ENCODE measurements around the gene THAP3.

THAP3 gene

DNA sequence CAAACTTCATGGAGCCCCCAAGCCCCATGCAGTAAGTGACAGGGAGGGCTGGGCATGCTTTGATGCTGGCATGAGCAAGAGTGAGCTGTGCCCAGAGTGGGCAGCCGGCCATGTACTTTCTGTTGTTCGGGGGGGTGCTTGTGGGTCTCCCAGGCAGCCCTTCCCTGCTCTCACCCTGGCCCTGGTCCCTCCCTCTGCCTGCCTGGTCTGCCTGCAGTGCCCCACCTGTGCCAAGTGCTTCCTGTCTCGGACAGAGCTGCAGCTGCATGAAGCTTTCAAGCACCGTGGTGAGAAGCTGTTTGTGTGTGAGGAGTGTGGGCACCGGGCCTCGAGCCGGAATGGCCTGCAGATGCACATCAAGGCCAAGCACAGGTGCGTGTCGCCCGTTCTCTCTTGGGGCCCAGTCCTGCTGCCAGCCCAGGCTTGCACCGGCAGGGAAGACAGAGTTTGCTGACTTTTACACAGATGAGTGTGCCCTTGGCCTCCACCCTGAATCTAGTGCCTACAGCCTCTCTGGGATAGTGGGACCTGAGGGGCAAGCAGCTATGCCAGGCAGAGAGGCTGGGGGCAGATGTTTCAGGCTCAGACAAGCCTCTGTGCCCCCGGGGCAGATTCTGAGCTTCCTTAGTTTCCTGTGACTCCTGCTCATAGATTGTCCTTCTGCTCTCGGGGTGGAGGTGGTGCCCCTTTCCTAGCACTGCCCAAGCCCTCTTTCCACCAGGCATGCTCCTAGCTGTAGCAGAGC lies 37.2 kb upstream of the THAP3 start:
- peaks cover 23% of the 10 kb centered on the region for H3K36me3 Mint-ChIP-seq
- H3K9me3 Mint-ChIP-seq = no peaks in the 10 kb centered on the region
- peaks cover 55% of the 10 kb centered on the region for H3K4me1 Mint-ChIP-seq
- no peak for ATAC-seq
- H3K27me3 Mint-ChIP-seq = no peaks in the 10 kb centered on the region
- H3K27ac Mint-ChIP-seq = peak overlapping the region; percentile 27
- no peak overlapping the region for H3K4me3 Mint-ChIP-seq

DNA sequence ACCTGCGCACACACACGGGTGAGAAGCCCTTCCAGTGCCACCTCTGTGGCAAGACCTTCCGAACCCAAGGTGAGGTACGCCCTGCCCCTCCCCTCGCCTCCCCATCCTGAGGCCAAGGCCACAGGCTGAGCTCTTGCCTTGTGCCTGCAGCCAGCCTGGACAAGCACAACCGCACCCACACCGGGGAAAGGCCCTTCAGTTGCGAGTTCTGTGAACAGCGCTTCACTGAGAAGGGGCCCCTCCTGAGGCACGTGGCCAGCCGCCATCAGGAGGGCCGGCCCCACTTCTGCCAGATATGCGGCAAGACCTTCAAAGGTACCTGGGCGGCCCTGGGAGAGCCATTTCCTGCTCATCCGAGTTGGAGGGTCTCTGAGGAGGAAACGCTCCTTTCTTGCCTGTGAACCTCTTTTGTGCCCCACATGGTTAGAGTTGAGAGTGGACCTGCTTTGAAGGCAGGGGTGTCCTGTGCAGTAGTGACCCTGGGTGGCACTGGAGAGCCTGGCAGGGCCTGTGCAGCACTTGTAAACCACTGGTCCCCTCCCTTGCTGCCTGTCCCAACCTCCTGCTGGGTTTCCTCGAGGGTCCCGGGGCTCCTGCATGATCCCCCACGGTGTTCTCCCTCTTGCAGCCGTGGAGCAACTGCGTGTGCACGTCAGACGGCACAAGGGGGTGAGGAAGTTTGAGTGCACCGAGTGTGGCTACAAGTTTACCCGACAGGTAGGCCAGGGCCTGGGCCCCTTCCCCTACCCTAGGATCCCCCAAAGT lies 36.4 kb upstream of the THAP3 start:
- Mint-ChIP-seq H3K27me3 (no peaks in the 10 kb centered on the region), H3K27ac (peak overlapping the region; percentile 27), H3K36me3 (peaks cover 23% of the 10 kb centered on the region), H3K4me3 (no peak overlapping the region), H3K4me1 (peaks cover 48% of the 10 kb centered on the region), H3K9me3 (no peaks in the 10 kb centered on the region)
- ATAC-seq = no peak

DNA sequence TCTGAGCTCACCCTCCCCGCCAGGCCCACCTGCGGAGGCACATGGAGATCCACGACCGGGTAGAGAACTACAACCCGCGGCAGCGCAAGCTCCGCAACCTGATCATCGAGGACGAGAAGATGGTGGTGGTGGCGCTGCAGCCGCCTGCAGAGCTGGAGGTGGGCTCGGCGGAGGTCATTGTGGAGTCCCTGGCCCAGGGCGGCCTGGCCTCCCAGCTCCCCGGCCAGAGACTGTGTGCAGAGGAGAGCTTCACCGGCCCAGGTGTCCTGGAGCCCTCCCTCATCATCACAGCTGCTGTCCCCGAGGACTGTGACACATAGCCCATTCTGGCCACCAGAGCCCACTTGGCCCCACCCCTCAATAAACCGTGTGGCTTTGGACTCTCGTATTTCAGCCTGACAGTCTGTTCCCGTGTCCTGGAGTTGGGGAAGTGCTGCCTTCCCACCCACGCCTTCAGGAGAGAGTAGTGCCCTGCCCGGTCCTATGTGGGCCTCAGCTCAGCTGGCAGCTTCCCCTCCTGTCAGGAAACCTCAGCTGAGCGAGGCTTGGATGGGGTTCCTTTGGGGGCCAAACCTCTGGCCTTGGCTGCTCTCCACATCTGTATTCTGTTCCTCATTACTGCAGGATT lies 35.7 kb upstream of the THAP3 start:
- Mint-ChIP-seq H3K9me3 (no peaks in the 10 kb centered on the region), H3K27me3 (no peaks in the 10 kb centered on the region), H3K4me3 (no peak overlapping the region), H3K4me1 (peaks cover 48% of the 10 kb centered on the region), H3K27ac (no peak overlapping the region), H3K36me3 (peaks cover 23% of the 10 kb centered on the region)
- ATAC-seq = no peak

DNA sequence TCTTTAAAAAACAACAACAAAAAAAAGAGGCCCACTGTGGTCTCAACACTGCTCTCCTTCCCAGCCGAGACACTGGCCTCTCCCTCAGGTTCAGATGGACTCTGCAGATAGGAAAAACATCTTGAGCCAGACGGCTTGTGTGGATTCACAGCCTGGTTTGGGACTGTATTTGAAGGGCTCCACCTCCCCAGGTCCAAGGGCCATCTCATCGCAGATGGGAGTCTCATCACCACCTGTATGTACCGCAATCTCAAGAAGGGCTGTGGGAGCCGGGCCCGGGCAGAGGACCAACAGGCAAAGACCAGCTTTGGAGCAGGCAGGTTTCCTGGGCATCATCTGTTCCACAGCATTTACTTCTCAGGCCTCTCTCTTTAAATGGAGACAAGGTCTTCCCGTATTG lies 34.6 kb upstream of the THAP3 start:
- Mint-ChIP-seq H3K27ac (no peak overlapping the region), H3K36me3 (peaks cover 15% of the 10 kb centered on the region), H3K9me3 (no peaks in the 10 kb centered on the region), H3K27me3 (no peaks in the 10 kb centered on the region), H3K4me1 (peaks cover 40% of the 10 kb centered on the region), H3K4me3 (no peak overlapping the region)
- no peak for ATAC-seq

DNA sequence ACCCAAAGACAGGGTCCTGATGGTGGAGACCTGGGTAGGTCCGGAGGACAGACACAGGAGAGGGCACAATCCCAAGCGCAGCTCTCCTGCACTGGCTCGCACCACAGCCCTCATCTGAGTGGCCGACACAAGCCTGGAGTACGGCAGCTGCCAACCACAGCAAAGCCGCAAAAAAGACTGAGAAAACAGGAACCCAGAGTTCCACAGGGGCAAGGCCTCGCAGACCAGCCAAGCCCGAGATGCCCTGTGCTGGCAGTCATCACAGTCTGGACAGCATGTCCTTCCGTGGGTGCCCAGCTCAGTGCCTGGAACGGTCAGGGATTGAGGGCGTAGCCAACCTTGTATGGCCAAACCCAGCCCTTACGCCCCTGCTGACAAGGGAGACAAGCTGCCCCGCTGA lies 33.4 kb upstream of the THAP3 start:
- Mint-ChIP-seq H3K27me3 (no peaks in the 10 kb centered on the region), H3K4me3 (no peak overlapping the region), H3K36me3 (peaks cover 21% of the 10 kb centered on the region), H3K4me1 (peaks cover 42% of the 10 kb centered on the region), H3K9me3 (no peaks in the 10 kb centered on the region), H3K27ac (peak overlapping the region; percentile 53)
- ATAC-seq = no peak

DNA sequence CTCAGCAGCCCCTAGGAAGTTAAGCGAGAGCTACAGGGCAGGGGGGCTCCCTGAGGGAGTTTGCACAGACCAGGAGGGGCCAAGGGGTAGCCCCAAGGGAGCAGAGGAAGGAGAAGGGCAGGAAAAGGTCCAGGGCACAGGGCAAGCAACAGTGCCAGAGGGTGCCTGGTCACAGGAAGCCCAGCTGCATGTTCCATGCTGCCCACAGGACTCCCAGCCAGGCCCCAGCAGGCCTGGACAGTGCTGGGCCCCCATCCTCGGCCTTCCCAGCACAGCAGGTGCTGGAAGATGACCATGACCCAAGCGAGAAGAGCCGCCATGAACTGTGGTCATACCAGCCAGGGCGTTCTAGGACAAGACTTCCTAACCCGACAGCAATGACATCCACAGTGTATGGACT lies 33.0 kb upstream of the THAP3 start:
- H3K4me3 Mint-ChIP-seq = no peak overlapping the region
- H3K4me1 Mint-ChIP-seq = peaks cover 42% of the 10 kb centered on the region
- peak overlapping the region; percentile 53 for H3K27ac Mint-ChIP-seq
- peaks cover 25% of the 10 kb centered on the region for H3K36me3 Mint-ChIP-seq
- no peaks in the 10 kb centered on the region for H3K9me3 Mint-ChIP-seq
- H3K27me3 Mint-ChIP-seq = no peaks in the 10 kb centered on the region
- ATAC-seq = no peak

DNA sequence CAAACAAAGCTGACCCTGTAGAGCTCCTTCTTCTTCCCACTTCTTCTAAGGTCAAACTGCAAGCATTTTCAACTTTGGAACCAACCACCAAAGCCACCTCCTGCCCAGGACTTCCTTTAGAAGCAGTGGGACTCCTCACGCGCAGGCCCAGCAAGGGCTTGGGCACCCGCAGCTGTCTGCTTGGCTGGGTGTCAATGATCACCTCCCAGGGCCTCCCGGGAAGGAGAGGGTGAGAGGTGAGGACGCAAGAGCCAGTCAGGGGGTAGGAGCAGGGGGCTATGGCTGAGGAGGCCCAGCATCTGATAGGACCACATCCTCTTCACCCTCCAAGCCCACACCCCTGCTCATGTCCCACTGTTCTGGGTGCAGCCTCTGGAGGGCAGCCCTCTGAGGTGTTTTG lies 32.2 kb upstream of the THAP3 start:
- Mint-ChIP-seq H3K27ac (no peak overlapping the region), H3K9me3 (no peaks in the 10 kb centered on the region), H3K27me3 (no peaks in the 10 kb centered on the region), H3K4me3 (no peak overlapping the region), H3K4me1 (peaks cover 41% of the 10 kb centered on the region), H3K36me3 (peaks cover 26% of the 10 kb centered on the region)
- ATAC-seq = no peak

DNA sequence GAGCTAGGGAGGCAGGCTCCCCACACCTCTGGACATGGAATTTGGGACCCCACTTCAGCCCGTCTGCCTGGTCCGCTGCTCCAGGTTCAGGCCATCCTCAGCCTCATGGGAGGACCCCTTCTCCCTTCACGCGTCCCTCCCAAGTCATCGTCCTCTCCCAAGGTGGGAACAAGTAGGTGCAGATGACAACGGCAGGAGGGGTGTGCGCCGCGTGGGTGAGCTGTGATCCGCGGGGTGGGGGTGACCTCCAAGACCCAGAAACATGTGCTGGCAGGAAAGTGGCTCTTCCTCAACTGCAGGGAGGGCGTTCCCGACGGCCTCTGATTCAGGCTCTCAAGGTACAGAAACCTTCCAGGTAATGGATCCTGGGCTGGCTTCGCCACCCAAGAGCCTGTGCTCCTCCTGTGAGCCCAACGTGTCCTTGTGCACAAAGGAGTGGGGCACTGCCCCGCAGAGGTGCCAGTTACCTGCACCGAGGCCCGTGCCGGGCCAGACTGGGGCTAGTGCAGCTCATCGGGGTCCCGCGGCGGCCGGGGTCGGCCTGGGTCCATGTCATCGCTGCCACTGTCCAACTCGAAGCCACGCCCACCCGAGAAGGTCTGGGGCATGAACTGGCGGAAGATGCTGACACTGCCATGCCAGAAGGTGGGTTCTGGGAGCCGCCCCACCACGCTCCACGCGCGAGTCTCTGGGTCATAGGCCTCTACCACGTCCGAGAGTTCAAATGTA lies 31.6 kb upstream of the THAP3 start:
- Mint-ChIP-seq H3K27me3 (no peaks in the 10 kb centered on the region), H3K4me1 (peaks cover 36% of the 10 kb centered on the region), H3K27ac (no peak overlapping the region), H3K9me3 (no peaks in the 10 kb centered on the region), H3K36me3 (peaks cover 26% of the 10 kb centered on the region), H3K4me3 (no peak overlapping the region)
- no peak for ATAC-seq

DNA sequence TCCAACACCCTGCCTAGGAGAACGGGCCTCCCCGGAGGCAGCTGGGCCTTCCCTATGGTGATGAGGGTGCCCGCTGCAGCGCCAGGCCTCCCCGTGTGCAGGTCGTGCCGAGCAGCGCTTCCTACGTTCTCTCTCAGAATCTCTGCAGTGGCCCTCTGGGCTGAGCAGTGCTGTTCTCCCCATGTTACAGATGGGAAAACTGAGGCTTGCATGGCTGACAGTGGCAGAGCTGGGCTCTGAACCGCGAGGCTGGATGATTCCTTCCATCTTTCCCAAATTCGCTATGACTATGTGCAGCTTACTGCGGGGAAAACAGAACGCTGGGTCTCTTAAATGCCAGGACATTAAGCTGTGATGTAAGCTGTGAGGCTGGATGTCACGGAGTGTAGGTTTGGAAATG lies 30.9 kb upstream of the THAP3 start:
- no peak overlapping the region for H3K27ac Mint-ChIP-seq
- no peak for ATAC-seq
- no peaks in the 10 kb centered on the region for H3K27me3 Mint-ChIP-seq
- H3K4me1 Mint-ChIP-seq = peaks cover 40% of the 10 kb centered on the region
- H3K9me3 Mint-ChIP-seq = no peaks in the 10 kb centered on the region
- no peak overlapping the region for H3K4me3 Mint-ChIP-seq
- H3K36me3 Mint-ChIP-seq = peaks cover 26% of the 10 kb centered on the region

DNA sequence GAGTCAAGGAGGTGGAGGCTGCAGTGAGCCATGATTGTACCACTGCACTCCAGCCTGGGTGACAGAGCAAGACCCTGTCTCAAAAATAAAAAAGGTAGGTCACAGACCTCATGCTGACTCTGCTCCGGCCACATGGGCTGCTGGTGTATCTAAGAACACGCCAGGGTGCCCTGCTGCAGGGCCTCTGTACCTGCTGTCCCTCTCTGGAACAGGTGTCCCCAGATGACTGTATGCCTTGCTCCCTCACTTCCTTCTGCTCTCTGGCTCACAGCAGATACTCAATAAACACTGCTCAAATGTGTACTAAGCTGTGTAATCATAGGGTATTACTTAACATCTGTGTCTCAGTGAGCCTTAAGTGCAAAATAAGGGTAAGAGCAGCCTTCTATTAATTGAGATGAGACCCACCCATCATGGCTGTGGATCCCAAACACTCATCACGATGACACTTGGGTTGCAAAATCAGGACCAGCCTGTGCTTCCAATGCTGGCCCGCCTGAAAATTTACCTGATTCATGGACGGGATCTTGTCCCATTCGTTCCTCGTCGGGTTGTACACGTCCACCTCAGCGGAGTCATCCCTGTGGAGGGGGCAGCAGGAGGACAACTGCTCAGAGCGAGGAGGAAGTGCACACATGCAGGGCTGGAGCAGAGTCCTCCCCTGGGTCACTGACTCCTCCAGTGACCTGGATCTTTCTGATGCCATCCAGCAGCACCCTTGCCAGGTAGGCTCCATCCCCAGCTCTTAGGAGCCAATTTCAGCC lies 29.5 kb upstream of the THAP3 start:
- Mint-ChIP-seq H3K4me3 (no peak overlapping the region), H3K27ac (no peak overlapping the region), H3K4me1 (peaks cover 51% of the 10 kb centered on the region), H3K36me3 (peaks cover 20% of the 10 kb centered on the region), H3K9me3 (no peaks in the 10 kb centered on the region), H3K27me3 (no peaks in the 10 kb centered on the region)
- ATAC-seq = no peak

DNA sequence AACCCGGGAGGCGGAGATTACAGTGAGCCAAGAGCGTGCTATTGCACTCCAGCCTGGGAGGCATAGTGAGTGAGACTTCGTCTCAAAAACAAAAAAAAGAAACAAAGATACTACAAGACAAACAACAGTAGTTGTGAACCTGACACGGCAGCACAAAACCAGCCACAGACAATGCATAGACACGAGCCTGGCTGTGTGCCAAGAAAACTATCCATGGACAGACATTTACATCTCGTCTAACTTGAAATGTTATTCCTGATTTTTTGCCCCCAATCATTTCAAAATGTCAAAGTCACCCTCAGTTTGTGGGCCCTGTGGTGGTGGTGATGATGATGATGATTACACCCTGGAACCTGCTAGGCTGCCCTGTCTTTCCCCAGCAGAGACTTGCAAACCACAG lies 28.3 kb upstream of the THAP3 start:
- Mint-ChIP-seq H3K27me3 (no peaks in the 10 kb centered on the region), H3K9me3 (no peaks in the 10 kb centered on the region), H3K36me3 (peaks cover 21% of the 10 kb centered on the region), H3K27ac (no peak overlapping the region), H3K4me3 (no peak overlapping the region), H3K4me1 (peaks cover 51% of the 10 kb centered on the region)
- ATAC-seq = no peak

DNA sequence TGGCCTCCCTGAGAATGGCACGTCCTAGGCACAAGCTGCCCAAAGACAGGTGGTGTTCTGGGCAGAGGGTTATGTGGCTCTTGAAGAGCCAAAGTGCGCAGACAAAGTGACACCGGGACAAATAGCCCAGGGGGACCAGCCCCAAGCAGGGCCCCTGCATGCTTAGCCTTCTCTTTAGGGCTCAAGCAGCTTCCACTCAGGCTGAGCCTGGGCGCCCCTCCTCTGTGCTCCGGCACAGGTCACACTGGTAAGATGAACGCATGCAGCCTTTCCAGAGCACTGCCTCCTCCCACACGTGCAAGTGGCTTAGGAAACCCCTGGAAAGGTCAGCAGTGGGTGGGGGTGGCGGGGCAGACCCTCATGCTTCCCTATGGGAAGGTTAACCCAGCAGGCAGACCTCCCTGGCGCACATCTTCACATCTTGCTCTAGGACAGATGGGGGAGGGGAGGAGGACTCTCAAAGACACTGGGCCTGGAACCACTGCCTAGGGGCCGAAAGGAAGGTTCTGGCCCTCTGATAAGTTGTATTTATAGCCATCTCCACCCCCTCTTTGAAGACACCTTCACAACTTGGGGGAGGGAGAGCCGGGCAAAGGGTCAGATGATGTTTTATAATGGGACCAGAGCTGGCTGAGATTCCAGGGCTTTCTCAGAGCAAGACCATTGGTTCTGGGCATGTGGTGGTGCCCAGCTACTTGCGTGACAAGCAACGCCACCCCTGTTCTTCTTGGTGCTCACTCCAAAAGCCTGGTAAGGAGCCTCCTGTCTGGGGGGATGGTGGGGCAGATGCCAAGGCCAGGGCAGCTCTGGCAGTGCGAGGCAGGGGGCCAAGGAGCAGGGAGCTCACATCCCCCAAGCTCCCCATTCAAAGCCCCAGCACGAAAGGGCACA lies 27.5 kb upstream of the THAP3 start:
- Mint-ChIP-seq H3K4me3 (no peak overlapping the region), H3K36me3 (peaks cover 21% of the 10 kb centered on the region), H3K27me3 (no peaks in the 10 kb centered on the region), H3K9me3 (no peaks in the 10 kb centered on the region), H3K27ac (no peak overlapping the region), H3K4me1 (peaks cover 46% of the 10 kb centered on the region)
- no peak for ATAC-seq

DNA sequence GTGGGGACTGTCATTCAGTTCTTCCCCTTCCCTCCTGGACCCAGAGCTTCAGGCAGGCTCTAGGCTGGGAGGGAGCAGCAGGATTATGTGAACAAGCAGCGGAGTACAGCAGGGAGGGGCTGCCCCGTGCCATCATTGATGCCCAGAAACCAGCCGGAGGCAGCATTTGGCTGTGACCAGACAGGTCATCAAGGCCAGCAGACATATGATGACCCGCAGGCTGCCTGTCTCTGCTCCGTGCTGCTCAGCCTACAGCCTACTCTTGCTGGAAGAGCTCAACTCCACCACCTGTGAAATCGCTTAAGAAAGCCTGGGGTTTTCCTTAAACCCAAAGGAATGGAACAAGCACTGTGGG lies 26.9 kb upstream of the THAP3 start:
- peaks cover 46% of the 10 kb centered on the region for H3K4me1 Mint-ChIP-seq
- no peak overlapping the region for H3K4me3 Mint-ChIP-seq
- no peaks in the 10 kb centered on the region for H3K9me3 Mint-ChIP-seq
- H3K36me3 Mint-ChIP-seq = peaks cover 21% of the 10 kb centered on the region
- ATAC-seq = no peak
- no peaks in the 10 kb centered on the region for H3K27me3 Mint-ChIP-seq
- H3K27ac Mint-ChIP-seq = no peak overlapping the region
